GM12872 (cell line): ENCODE measurements around the gene AFDN.

Experiments
- CTCF ChIP-seq: IDR thresholded peaks from 3 replicates; pipeline ENCODE4 v1.5.1; 2011; ENCODE audit warnings: low read depth, mild to moderate bottlenecking, low read length, moderate library complexity; ENCODE audit not compliant: insufficient read depth

AFDN gene

GRCh38 chr6:167951781-167952511 is 125.2 kb downstream of the AFDN start:
- no peak for TF ChIP-seq CTCF

GRCh38 chr6:167952512-167952859 is 125.8 kb downstream of the AFDN start:
- TF ChIP-seq CTCF, result no peak

- no peak for TF ChIP-seq CTCF
These were observed 126.8 kb downstream of the AFDN start for GRCh38 chr6:167953551-167953950.

GRCh38 chr6:167954151-167954550 is 127.4 kb downstream of the AFDN start:
- TF ChIP-seq CTCF, result no peak

GRCh38 chr6:167956491-167956890 is 129.8 kb downstream of the AFDN start:
- TF ChIP-seq CTCF, result no peak

GRCh38 chr6:167956983-167957492 is 130.3 kb downstream of the AFDN start:
- no peak for TF ChIP-seq CTCF

- no peak for TF ChIP-seq CTCF
These were observed 130.9 kb downstream of the AFDN start for GRCh38 chr6:167957626-167958025.
